ENCODE results near the gene CAPN1. TPM values are rescaled to one million over a fixed set of nuclear protein-coding genes. Genes with fewer than 3 reads are reported as not detected.
A peak's percentile ranks its signal among the peaks of the same experiment; 100 is the strongest.

Gene CAPN1
- total RNA-seq, 1 experiment from 2014 or later, result 175 TPM

DNA sequence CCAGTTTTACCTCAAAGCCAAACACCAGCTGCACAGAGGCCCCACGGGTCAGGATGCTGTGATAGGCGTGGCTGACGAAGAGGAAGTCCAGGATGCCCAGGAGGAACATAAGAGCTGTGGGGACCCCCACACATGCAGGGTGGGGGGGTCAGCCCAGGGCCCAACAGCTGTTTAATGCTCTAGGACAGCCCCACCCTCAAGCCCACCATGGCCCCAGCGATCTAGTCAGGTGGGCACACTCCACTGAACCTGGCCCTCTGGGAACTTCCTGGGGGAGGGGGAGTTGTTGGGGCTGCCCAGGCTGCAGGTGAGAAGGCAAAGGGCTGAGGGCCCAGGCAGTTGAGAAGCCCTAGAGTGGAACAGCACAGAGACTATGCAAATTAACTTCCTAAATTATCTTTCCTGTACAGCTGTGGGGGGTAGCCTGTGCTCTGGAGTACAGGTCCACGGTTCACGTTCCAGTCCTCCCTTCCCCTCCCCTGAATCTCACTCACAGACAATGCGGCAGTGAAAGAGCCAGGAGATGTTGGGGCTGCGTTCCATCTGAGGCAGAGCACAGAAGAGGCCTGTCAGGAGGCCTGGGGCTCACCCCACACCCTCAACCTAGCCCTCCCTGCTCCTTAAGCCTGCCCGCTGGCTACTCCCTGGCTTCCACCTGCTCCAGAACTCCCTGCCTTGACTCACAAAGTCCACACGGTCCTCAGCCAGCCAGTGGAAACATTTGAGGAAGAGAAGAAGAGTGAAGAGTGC, 49.3 kb upstream of the CAPN1 start:
- Histone ChIP-seq H3K14ac (ENCODE audit: insufficient read depth, low read length) (no peak overlapping the region), H3K4me2 (ENCODE audit: insufficient read depth, insufficient read length, low read length) (no peak overlapping the region), H3K23ac (ENCODE audit: insufficient read length, low read depth, low read length) (no peak overlapping the region), H3K56ac (ENCODE audit: insufficient read length, low read depth, low read length) (no peak overlapping the region), H2AFZ (ENCODE audit: low read length) (no peak overlapping the region), H3K18ac (ENCODE audit: insufficient read length, low read depth, low read length) (no peak overlapping the region), H3T11ph (ENCODE audit: low read length) (no peak overlapping the region), H3K4ac (ENCODE audit: low read depth, low read length) (no peak overlapping the region), H2BK5ac (ENCODE audit: insufficient read length, low read length) (no peak overlapping the region), H3K27ac (ENCODE audit: insufficient read length, low read depth, low read length) (no peak overlapping the region), H2BK12ac (ENCODE audit: insufficient read length, low read depth, low read length) (no peak overlapping the region), H2BK15ac (ENCODE audit: low read depth, low read length) (no peak overlapping the region), H3K79me1 (ENCODE audit: insufficient read depth, low read depth, low read length, poor library complexity, severe bottlenecking) (no peaks in the 10 kb centered on the region), H4K8ac (replicated peaks; ENCODE audit: insufficient read length, low read depth, low read length) (no peak overlapping the region), H4K20me1 (ENCODE audit: control insufficient read depth, insufficient read depth, insufficient read length) (no peaks in the 10 kb centered on the region), H3K9ac (ENCODE audit: extremely low read depth, insufficient read length, low read length) (no peak overlapping the region), H3K4me1 (ENCODE audit: insufficient read depth, low read length) (no peaks in the 10 kb centered on the region), H4K5ac (ENCODE audit: insufficient read length, low read depth, low read length) (no peak overlapping the region), H2AK5ac (ENCODE audit: insufficient read length, low read length) (no peak overlapping the region), H3K79me2 (ENCODE audit: insufficient read depth, low read length) (no peaks in the 10 kb centered on the region), H2BK120ac (ENCODE audit: low read depth, low read length, poor library complexity, severe bottlenecking) (no peak overlapping the region), H3K23me2 (ENCODE audit: insufficient read length, low read depth, low read length, poor library complexity, severe bottlenecking) (peaks cover 14% of the 10 kb centered on the region), H3K9me3 (ENCODE audit: control insufficient read depth, low read depth, low read length) (no peaks in the 10 kb centered on the region), H3K27me3 (ENCODE audit: insufficient read depth, low read length) (no peaks in the 10 kb centered on the region), H4K91ac (ENCODE audit: insufficient read length, low read depth, low read length) (no peak overlapping the region), H2BK20ac (ENCODE audit: low read depth, low read length, poor library complexity, severe bottlenecking) (no peak overlapping the region)
- peak overlapping the region; percentile 93 to 95; a peak in 3 of 5 replicates for H3K4me3 Mint-ChIP-seq
- no peaks in the 10 kb centered on the region; a peak in 1 of 5 replicates for H3K9me3 Mint-ChIP-seq
- no peaks in the 10 kb centered on the region for H3K27me3 Mint-ChIP-seq (ENCODE audit: low read depth)
- no CpG with 5 or more reads among the region's 10 CpGs for WGBS (ENCODE audit: extremely low coverage, insufficient read length, low lambda C conversion rate)
- H3K36me3 Mint-ChIP-seq (ENCODE audit: insufficient read depth in 1 of 3, low read depth in 3 of 3), result peaks cover 5 to 36% (median 32%) of the 10 kb centered on the region in 3 experiments; a peak in 6 of 7 replicates
- no peak for DNase-seq
- peak overlapping the region in 2 of 3 experiments; percentile 83 to 100; a peak in 2 of 7 replicates for H3K27ac Mint-ChIP-seq
- TF ChIP-seq, protein P1, sequence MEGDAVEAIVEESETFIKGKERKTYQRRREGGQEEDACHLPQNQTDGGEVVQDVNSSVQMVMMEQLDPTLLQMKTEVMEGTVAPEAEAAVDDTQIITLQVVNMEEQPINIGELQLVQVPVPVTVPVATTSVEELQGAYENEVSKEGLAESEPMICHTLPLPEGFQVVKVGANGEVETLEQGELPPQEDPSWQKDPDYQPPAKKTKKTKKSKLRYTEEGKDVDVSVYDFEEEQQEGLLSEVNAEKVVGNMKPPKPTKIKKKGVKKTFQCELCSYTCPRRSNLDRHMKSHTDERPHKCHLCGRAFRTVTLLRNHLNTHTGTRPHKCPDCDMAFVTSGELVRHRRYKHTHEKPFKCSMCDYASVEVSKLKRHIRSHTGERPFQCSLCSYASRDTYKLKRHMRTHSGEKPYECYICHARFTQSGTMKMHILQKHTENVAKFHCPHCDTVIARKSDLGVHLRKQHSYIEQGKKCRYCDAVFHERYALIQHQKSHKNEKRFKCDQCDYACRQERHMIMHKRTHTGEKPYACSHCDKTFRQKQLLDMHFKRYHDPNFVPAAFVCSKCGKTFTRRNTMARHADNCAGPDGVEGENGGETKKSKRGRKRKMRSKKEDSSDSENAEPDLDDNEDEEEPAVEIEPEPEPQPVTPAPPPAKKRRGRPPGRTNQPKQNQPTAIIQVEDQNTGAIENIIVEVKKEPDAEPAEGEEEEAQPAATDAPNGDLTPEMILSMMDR (conservative IDR thresholded peaks at IDR 0.05), result no peak
- H3K4me1 Mint-ChIP-seq, result peaks cover 19 to 23% of the 10 kb centered on the region in 2 experiments

Data from H9 (cell line).